Erythroblast (primary cell): Measurements from ENCODE around the gene XKRX.

Experiments used
- GATA1 ChIP-seq: IDR thresholded peaks from 2 replicates; pipeline ENCODE4 v1.6.1; 2011; ENCODE audit warnings: low read depth, mild to moderate bottlenecking, control low read depth, low read length, moderate library complexity
- POLR2A ChIP-seq: IDR thresholded peaks from 2 replicates; pipeline ENCODE4 v1.6.1; 2011; ENCODE audit warnings: mild to moderate bottlenecking, low read length

- TF ChIP-seq POLR2A (no peak), GATA1 (no peak)
Observed at GRCh38 chrX:100928660-100929613, at the start of gene XKRX.
